OCI-LY3 (cell line): ENCODE measurements around the gene MSMP.

Experiments
- H2AFZ ChIP-seq: fragments of 200-600, 300-600 bp; shearing (Covaris generic); 2 replicates; pipeline ENCODE4 v1.6.0; 2014; ENCODE audit warnings: antibody characterized with exemption, low read depth, low read length
- H3K27ac ChIP-seq: fragments of 200-600, 300-600 bp; sonication (generic); 2 replicates; pipeline ENCODE4 v1.5.1; 2014; ENCODE audit warnings: mild to moderate bottlenecking, low read length, moderate library complexity, mixed read lengths
- H3K27me3 ChIP-seq: fragments of 200-600, 300-600 bp; sonication (generic); 2 replicates; pipeline ENCODE4 v1.6.1; 2014; ENCODE audit warnings: low read depth, low read length, mixed read lengths
- H3K36me3 ChIP-seq: fragments of 200-600, 300-600 bp; sonication (generic); replicated peaks from 2 replicates; pipeline ENCODE3; 2014; ENCODE audit warnings: low read depth, low read length, mixed read lengths
- H3K4me1 ChIP-seq: fragments of 300-600, 200-600 bp; sonication (generic); 2 replicates; pipeline ENCODE4 v1.6.1; 2014; ENCODE audit warnings: low read length, mixed read lengths
- H3K4me2 ChIP-seq: fragments of 200-600, 300-600 bp; sonication (generic); 2 replicates; pipeline ENCODE4 v1.6.1; 2014; ENCODE audit warnings: low read length, mixed read lengths
- H3K4me3 ChIP-seq: fragments of 300-600, 200-600 bp; sonication (generic); 2 replicates; pipeline ENCODE4 v1.5.1; 2014; ENCODE audit warnings: antibody characterized with exemption, mild to moderate bottlenecking, low read length, moderate library complexity
- H3K79me2 ChIP-seq: fragments of 300-600, 200-600 bp; shearing (Covaris generic); 2 replicates; pipeline ENCODE4 v1.6.1; 2014; ENCODE audit warnings: mild to moderate bottlenecking, low read length, mixed read lengths
- H3K9ac ChIP-seq: fragments of 300-600, 200-600 bp; shearing (Covaris generic); 2 replicates; pipeline ENCODE4 v1.6.0; 2014; ENCODE audit warnings: mild to moderate bottlenecking, low read length, moderate library complexity
- H3K9me3 ChIP-seq: fragments of 200-600, 300-600 bp; shearing (Covaris generic); 2 replicates; pipeline ENCODE4 v1.6.1; 2014; ENCODE audit warnings: low read length, mixed read lengths; ENCODE audit not compliant: insufficient read depth
- H4K20me1 ChIP-seq: fragments of 200-600, 300-600 bp; sonication (generic); 2 replicates; pipeline ENCODE4 v1.6.1; 2016; ENCODE audit warnings: low read length, mixed read lengths; ENCODE audit not compliant: insufficient read depth
- CTCF ChIP-seq: fragments of 200-600, 300-600 bp; sonication (generic); IDR thresholded peaks from 2 replicates; pipeline ENCODE4 v1.5.1; 2014; ENCODE audit warnings: antibody characterized with exemption, low read length, low read depth
- EZH2phosphoT487 ChIP-seq: fragments of 200-600 bp; shearing (Covaris generic); IDR thresholded peaks from 2 replicates; pipeline ENCODE4 v1.6.1; 2018; ENCODE audit warnings: antibody characterized with exemption, mixed run types, low read depth

The MSMP gene

GRCh38 chr9:35748858-35749514, 5.1 kb downstream of the MSMP start, which contains the start of the genes GBA2 and RGP1:
GBA2 (minus strand) TSS chr9:35749228; CDS start chr9:35748704, 524 bp downstream.
RGP1 (plus strand) TSS chr9:35749287; CDS start chr9:35749756, 469 bp downstream.
- Histone ChIP-seq H2AFZ (peak within 1 kb of the TSS; percentile 32), H3K9ac (peak within 1 kb of the TSS; percentile 85), H3K9me3 (no peaks in the 10 kb centered on the region), H3K27me3 (no peaks in the 10 kb centered on the region), H3K4me2 (peak within 1 kb of the TSS; percentile 90), H4K20me1 (peaks cover 17% of the 10 kb centered on the region), H3K4me3 (peak within 1 kb of the TSS; percentile 90), H3K79me2 (peaks cover 50% of the 10 kb centered on the region), H3K27ac (peak within 1 kb of the TSS; percentile 54), H3K36me3 (peaks cover 19% of the 10 kb centered on the region), H3K4me1 (peaks cover 33% of the 10 kb centered on the region)
- TF ChIP-seq CTCF (no peak), EZH2phosphoT487 (no peak)

- no peak for TF ChIP-seq CTCF
- TF ChIP-seq EZH2phosphoT487 = no peak
- Histone ChIP-seq H3K36me3 (peaks cover 22% of the 10 kb centered on the region), H3K4me3 (peak overlapping the region; percentile 90), H3K4me2 (peak overlapping the region; percentile 90), H3K79me2 (peaks cover 50% of the 10 kb centered on the region), H3K9ac (peak overlapping the region; percentile 85), H3K9me3 (no peaks in the 10 kb centered on the region), H4K20me1 (peaks cover 17% of the 10 kb centered on the region), H2AFZ (0 out of 2 replicates have a peak overlapping the region, but pooled peaks have one; percentile 32), H3K4me1 (peaks cover 33% of the 10 kb centered on the region), H3K27me3 (no peaks in the 10 kb centered on the region), H3K27ac (peak overlapping the region; percentile 54; the same call in 1 of the 2 replicates)
These were observed 5.7 kb downstream of the MSMP start for GRCh38 chr9:35748242-35748857.

- Histone ChIP-seq H3K4me2 (peak overlapping the region; percentile 90), H3K9me3 (no peaks in the 10 kb centered on the region), H3K27me3 (no peaks in the 10 kb centered on the region), H3K36me3 (peaks cover 26% of the 10 kb centered on the region), H3K4me3 (peak overlapping the region; percentile 90; the same call in 1 of the 2 replicates), H4K20me1 (peaks cover 17% of the 10 kb centered on the region), H3K27ac (no peak overlapping the region), H2AFZ (no peak overlapping the region), H3K79me2 (peaks cover 50% of the 10 kb centered on the region), H3K9ac (no peak overlapping the region), H3K4me1 (peaks cover 33% of the 10 kb centered on the region)
- TF ChIP-seq CTCF (no peak), EZH2phosphoT487 (no peak)
These were observed 7.5 kb downstream of the MSMP start for GRCh38 chr9:35746583-35746982.

- Histone ChIP-seq H3K9me3 (no peaks in the 10 kb centered on the region), H3K27me3 (no peaks in the 10 kb centered on the region), H2AFZ (no peak overlapping the region), H3K4me1 (peaks cover 33% of the 10 kb centered on the region), H3K36me3 (peaks cover 20% of the 10 kb centered on the region), H4K20me1 (peaks cover 17% of the 10 kb centered on the region), H3K9ac (no peak overlapping the region), H3K4me2 (no peak overlapping the region), H3K79me2 (peaks cover 50% of the 10 kb centered on the region), H3K4me3 (no peak overlapping the region), H3K27ac (no peak overlapping the region)
- no peak for TF ChIP-seq CTCF
- no peak for TF ChIP-seq EZH2phosphoT487
These were observed 8.5 kb downstream of the MSMP start for GRCh38 chr9:35745569-35745968.
